Skeletal muscle cell (primary cell): ENCODE results near the gene C19orf47.

Experiments used
- DNase-seq: peaks from one replicate; pipeline ENCODE4 v3.0.0-alpha.2; 2010; ENCODE audit warnings: low read depth
- H3K4me3 ChIP-seq: 2 replicates; pipeline ENCODE4 v1.5.1; 2011; ENCODE audit warnings: low read depth, mild to moderate bottlenecking, control low read depth, low read length, moderate library complexity

Gene C19orf47

GRCh38 chr19:40273469-40274360, 74.5 kb downstream of the C19orf47 start:
- no peak overlapping the region for H3K4me3 ChIP-seq
- DNase-seq = no peak

GRCh38 chr19:40272261-40272660, 75.9 kb downstream of the C19orf47 start:
- H3K4me3 ChIP-seq = no peak overlapping the region
- DNase-seq = no peak

GRCh38 chr19:40271706-40272105, 76.5 kb downstream of the C19orf47 start:
- H3K4me3 ChIP-seq = no peak overlapping the region
- DNase-seq = no peak

- no peak for DNase-seq
- H3K4me3 ChIP-seq = no peak overlapping the region
These were observed 77.7 kb downstream of the C19orf47 start for GRCh38 chr19:40270362-40271089.
